Measurements from ENCODE around the gene TNNT2.

Gene TNNT2

GRCh38 chr1:201351617-201352016 is 25.9 kb downstream of the TNNT2 start:
- no peak overlapping the region for H3K4me3 ChIP-seq (ENCODE audit: low read length)
- TF ChIP-seq ZNF274 (IDR thresholded peaks at IDR 0.05; ENCODE audit: low read depth, low read length) = no peak

DNA sequence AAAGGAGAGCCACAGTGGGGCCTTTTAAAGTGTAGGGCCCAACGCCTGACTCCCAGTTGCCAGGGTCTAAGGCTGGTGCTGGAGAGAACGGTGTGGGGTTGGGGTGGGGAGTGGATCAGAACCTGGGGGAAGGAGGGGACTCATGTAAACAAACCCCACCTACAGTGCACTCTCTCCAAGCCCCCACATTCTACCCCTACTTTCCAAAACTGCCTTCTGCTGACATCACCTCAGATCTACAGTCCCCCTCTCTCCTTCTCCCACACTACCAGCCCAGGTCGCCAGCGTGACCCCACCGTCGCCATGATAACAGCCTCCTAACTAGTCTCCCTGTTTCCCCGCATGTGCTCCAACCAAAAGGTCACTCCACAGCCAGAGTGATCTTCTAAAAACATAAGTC is 26.6 kb downstream of the TNNT2 start:
- H3K4me3 ChIP-seq (ENCODE audit: low read length) = no peak overlapping the region
- no peak for TF ChIP-seq ZNF274 (IDR thresholded peaks at IDR 0.05; ENCODE audit: low read depth, low read length)

- no peak for TF ChIP-seq ZNF274 (IDR thresholded peaks at IDR 0.05; ENCODE audit: low read depth, low read length)
- H3K4me3 ChIP-seq (ENCODE audit: low read length) = no peak overlapping the region
These were observed 27.1 kb downstream of the TNNT2 start for GRCh38 chr1:201350361-201350725.

DNA sequence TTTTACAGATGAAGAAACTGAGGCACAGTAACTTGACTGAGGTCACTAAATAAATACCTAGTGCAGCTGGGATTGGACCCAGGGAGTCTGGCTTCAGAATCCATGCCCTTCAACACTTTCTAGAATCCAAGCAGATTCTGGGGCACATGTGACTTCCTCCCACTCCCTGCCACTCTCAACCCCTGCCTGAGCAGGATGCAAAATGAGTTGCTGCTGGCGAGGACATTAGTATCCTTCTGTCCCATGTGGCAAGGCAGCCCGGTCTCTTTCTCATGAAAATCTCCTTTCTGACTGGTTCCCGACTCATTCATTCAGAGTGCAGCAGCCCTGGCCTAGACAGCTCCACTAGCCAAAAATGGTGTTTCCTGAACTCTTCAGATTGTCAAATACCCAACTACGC is 28.4 kb downstream of the TNNT2 start:
- H3K4me3 ChIP-seq (ENCODE audit: low read length) = no peak overlapping the region
- no peak for TF ChIP-seq ZNF274 (IDR thresholded peaks at IDR 0.05; ENCODE audit: low read depth, low read length)

GRCh38 chr1:201348211-201348566 is 29.3 kb downstream of the TNNT2 start:
- TF ChIP-seq ZNF274 (IDR thresholded peaks at IDR 0.05; ENCODE audit: low read depth, low read length) = no peak
- H3K4me3 ChIP-seq (ENCODE audit: low read length) = no peak overlapping the region

DNA sequence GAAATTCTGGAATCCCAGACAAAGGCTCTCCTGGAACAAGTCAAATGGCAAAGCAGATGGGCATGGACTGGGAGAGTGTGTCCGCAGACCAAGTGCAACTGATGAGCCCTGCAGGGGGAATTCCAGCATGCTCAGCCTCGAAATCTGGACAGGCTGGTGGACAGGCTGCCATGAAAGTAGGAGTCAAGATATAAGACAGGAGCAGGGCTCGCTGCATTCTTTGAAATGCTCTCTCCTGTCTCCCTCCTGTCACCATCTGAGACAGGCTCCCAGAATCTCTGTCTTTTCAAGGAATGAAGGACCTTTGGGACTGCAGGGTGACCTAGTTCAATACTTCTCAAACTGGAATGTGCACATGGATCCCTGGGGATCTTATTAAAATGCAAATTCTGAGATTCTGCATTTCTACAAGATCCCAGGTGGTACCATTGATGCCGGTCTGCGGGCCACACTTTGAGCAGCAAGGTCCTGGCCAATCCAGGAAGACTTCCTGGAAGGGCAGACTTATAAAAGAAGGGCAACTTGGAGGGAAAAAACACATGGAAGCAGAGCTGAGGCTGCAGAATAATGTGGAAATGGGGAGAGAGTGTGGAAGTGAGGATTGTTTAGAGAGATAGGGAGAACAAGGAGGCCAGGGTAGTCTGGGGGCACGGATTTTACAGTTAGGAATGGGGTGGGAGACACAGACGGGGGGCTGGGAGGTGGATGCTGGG is 29.8 kb downstream of the TNNT2 start:
- no peak for TF ChIP-seq ZNF274 (IDR thresholded peaks at IDR 0.05; ENCODE audit: low read depth, low read length)
- no peak overlapping the region for H3K4me3 ChIP-seq (ENCODE audit: low read length)

DNA sequence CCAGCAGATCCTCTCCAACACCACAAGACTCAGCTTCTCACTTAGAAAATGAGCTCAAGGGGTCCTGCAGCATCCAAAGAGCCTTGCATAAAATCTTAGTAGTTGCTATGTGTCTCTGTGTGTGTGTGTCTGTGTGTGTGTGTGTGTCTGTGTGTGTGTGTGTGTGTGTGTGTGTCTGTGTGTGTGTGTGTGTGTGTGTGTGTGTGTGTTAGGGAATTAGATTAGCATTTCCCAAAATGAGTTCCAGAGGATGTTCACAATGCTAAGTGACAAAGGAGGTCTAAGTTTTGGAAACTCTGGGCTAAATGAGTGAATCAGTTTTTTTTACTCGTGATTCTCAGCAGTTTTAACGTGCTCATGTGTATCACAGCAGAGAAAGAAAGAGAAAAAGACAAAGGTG is 30.5 kb downstream of the TNNT2 start:
- TF ChIP-seq ZNF274 (IDR thresholded peaks at IDR 0.05; ENCODE audit: low read depth, low read length) = no peak
- H3K4me3 ChIP-seq (ENCODE audit: low read length) = no peak overlapping the region

DNA sequence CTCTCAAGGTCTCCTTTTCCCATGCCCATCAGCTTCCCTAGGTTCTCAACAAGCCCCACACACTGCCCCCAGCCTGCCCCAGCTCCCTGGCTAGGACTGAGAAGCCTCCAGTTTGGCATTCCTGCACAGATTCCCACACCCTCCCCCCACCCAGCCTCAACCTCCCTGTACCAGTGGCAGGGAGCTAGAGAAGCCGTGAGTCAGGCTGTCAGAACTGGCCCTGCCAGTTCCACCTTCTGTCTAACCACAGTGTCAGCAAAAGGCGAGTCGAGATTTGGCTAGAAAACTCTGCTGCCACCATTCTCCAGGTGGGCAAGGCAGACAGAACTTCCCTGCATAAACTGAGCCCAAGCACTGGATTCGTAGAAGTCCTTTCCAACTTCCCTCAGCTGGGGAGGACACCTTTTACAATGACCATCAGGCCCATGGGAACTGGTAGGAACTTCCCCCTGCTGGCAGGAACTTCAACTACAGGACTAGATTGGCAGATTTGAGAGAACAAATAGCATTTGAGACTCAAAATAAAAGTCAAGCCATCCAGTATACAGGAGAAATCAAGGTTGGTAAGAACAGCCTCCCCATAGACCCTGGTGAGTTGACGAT is 31.0 kb downstream of the TNNT2 start:
- TF ChIP-seq ZNF274 (IDR thresholded peaks at IDR 0.05; ENCODE audit: low read depth, low read length) = no peak
- no peak overlapping the region for H3K4me3 ChIP-seq (ENCODE audit: low read length)

DNA sequence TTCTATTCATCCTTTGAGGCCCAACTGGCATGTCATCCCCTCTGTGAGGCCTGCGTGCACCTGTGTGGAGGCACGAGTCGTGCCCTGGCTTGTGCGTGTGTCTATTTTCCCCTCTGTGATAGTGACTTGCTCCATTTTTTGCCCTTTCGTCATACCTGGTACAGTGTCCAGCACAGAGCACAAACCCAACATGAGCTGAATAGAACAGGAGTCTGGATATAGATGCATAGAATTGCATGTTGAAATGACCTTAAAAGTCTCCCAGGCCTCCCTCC is 32.5 kb downstream of the TNNT2 start:
- TF ChIP-seq ZNF274 (IDR thresholded peaks at IDR 0.05; ENCODE audit: low read depth, low read length) = no peak
- no peak overlapping the region for H3K4me3 ChIP-seq (ENCODE audit: low read length)

- no peak overlapping the region for H3K4me3 ChIP-seq (ENCODE audit: low read length)
- TF ChIP-seq ZNF274 (IDR thresholded peaks at IDR 0.05; ENCODE audit: low read depth, low read length) = no peak
These were observed 33.0 kb downstream of the TNNT2 start for GRCh38 chr1:201344206-201345080.

GRCh38 chr1:201341377-201341776 is 36.1 kb downstream of the TNNT2 start:
- no peak for TF ChIP-seq ZNF274 (IDR thresholded peaks at IDR 0.05; ENCODE audit: low read depth, low read length)
- H3K4me3 ChIP-seq (ENCODE audit: low read length) = no peak overlapping the region

DNA sequence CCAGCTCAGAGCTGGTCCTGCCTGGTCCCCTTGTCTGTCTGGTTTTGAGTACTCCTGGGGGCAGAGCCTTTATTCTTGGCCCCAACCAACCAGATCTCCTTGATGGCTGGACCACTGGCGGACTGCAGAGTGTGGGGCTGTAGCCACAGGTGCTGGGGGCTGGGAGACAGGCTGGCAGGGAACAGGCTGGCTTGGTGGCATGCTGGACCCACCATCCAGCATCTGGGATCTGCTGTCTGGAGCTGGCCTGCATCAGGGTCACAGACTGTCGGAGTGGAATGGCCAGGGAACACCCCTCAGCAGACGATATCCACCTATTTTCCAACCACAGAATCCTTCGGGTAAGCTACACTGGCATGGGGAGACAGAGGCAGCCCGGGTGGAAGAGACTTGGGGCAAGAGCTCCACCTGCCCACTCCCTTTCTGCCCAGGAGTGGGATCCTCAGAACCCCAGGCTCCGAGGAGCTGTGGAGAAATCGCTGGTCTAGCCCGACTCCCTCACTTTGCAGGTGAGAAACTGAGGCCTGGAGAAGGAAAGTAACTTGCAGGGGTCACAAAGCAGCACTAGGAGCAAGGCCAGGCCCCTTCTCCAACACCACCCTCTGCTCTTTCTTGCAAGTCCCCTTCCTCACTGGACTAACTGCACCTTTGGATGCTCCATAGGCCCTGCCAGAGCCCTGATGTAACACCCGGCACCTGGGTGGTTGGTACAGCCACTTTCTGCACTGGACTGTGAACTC is 40.6 kb downstream of the TNNT2 start:
- no peak for TF ChIP-seq ZNF274 (IDR thresholded peaks at IDR 0.05; ENCODE audit: low read depth, low read length)
- no peak overlapping the region for H3K4me3 ChIP-seq (ENCODE audit: low read length)

DNA sequence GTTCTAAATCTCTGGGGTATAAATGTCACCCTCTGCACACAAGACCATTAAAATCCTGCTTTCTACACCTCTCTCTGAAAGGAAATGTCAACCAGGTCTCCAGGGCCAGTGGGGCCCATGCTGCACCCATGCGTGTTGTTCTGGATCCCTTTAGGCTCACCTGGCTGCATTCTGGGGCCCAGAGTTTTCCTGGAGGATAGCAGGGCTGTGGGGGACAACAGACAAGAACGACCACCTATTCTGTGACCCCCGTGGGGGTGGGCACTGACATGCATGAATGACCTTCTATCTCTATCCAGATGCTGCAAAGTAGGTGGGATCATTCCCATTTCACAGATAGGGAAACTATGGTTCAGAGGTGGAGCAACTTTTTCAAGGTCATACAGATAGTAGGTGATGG is 41.6 kb downstream of the TNNT2 start:
- no peak overlapping the region for H3K4me3 ChIP-seq (ENCODE audit: low read length)
- no peak for TF ChIP-seq ZNF274 (IDR thresholded peaks at IDR 0.05; ENCODE audit: low read depth, low read length)

DNA sequence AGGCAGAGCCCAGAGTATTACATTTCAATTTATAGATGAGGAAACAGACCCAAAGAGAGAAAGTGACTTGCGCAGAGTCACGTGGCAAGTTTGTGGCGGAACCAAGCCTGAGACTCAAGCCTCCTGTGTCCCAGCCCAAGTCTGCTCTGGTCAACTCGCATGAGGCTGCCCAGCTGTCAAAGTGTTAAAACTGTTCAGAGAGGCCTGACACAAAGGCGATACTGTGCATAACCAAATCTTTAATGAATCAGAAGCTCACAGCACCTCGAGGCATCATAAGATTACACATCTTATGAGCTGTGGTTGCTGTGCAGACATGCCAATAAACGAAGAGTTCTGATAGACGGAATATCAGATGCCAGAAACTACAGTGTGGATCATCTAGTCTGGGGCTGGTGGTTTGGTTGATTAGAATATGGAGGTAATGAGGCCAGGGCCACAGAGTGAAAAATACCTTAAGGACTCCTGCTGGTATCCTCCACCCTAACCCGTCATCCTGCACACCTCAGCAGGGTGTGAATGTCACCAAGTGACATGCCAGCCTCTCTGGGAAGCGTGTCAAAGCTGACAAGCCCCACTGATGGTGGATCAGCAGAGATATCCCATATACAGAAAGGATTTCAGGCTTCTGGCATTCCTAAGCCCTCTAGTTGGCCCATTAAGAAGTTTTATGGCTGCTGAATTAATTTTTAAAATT is 42.2 kb downstream of the TNNT2 start:
- H3K4me3 ChIP-seq (ENCODE audit: low read length) = no peak overlapping the region
- no peak for TF ChIP-seq ZNF274 (IDR thresholded peaks at IDR 0.05; ENCODE audit: low read depth, low read length)

Measured in GM08714 (cell line).